ENCODE measurements around the gene UBL4B.

- TF ChIP-seq FOXA1 (IDR thresholded peaks at IDR 0.05) = no peak
- TF ChIP-seq L3MBTL2 (conservative IDR thresholded peaks at IDR 0.05) = no peak
- TF ChIP-seq HDGF (IDR thresholded peaks at IDR 0.05; ENCODE audit: borderline replicate concordance) = no peak
- TF ChIP-seq BHLHE40 (IDR thresholded peaks at IDR 0.05; ENCODE audit: borderline replicate concordance) = no peak
These were observed 19.3 kb upstream of the UBL4B start for GRCh38 chr1:110092991-110093390.
